HepG2 (cell line): ENCODE data around the gene RBCK1. TPM values are rescaled to one million over a fixed set of nuclear protein-coding genes. Genes with fewer than 3 reads are reported as not detected.

Experiments
- CAMTA2 ChIP-seq: sonication (generic); formaldehyde crosslinking; IDR thresholded peaks from 2 replicates; pipeline ENCODE4 v1.4.0; 2020; ENCODE audit warnings: mild to moderate bottlenecking, missing genetic modification reagents, borderline replicate concordance
- GTF3A ChIP-seq: sonication (generic); formaldehyde crosslinking; conservative IDR thresholded peaks from 2 replicates; pipeline ENCODE4 v1.4.0; 2020; ENCODE audit warnings: mild to moderate bottlenecking, missing genetic modification reagents
- HMGXB3 ChIP-seq: sonication (generic); formaldehyde crosslinking; IDR thresholded peaks from 2 replicates; pipeline ENCODE4 v1.4.0; 2020; ENCODE audit warnings: missing genetic modification reagents, borderline replicate concordance
- JUND ChIP-seq: sonication (generic); formaldehyde crosslinking; IDR thresholded peaks from 2 replicates; pipeline ENCODE4 v1.8.0; 2022; ENCODE audit warnings: mild to moderate bottlenecking, missing genetic modification reagents
- KDM3A ChIP-seq: IDR thresholded peaks from 2 replicates; pipeline ENCODE4 v1.6.1; 2018; ENCODE audit warnings: low read depth, missing compliant biosample characterization
- NPAS2 ChIP-seq: sonication (generic); formaldehyde crosslinking; IDR thresholded peaks from 2 replicates; pipeline ENCODE4 v1.8.0; 2022; ENCODE audit warnings: mild to moderate bottlenecking, missing genetic modification reagents, borderline replicate concordance
- RBFOX2 ChIP-seq: fragments of 200-400 bp; formaldehyde crosslinking; IDR thresholded peaks from 2 replicates; pipeline ENCODE4 v1.6.1; 2017; ENCODE audit warnings: low read depth, mild to moderate bottlenecking, low read length
- SMARCE1 ChIP-seq: fragments of 450-650 bp; IDR thresholded peaks from 2 replicates; pipeline ENCODE4 v1.6.1; 2017; ENCODE audit warnings: borderline replicate concordance
- SP140L ChIP-seq: sonication (generic); formaldehyde crosslinking; IDR thresholded peaks from 2 replicates; pipeline ENCODE4 v1.4.0; 2020; ENCODE audit warnings: missing genetic modification reagents, borderline replicate concordance
- SRY ChIP-seq: sonication (generic); formaldehyde crosslinking; IDR thresholded peaks from 2 replicates; pipeline ENCODE4 v1.8.0; 2022; ENCODE audit warnings: mild to moderate bottlenecking, missing genetic modification reagents
- THRA ChIP-seq: sonication (generic); formaldehyde crosslinking; IDR thresholded peaks from 2 replicates; pipeline ENCODE4 v1.4.0; 2020; ENCODE audit warnings: missing genetic modification reagents, borderline replicate concordance
- ZEB1 ChIP-seq: IDR thresholded peaks from 2 replicates; pipeline ENCODE4 v1.6.1; 2012; ENCODE audit warnings: mild to moderate bottlenecking, low read depth, inconsistent platforms; ENCODE audit not compliant: insufficient replicate concordance
- ZFAT ChIP-seq: sonication (generic); formaldehyde crosslinking; conservative IDR thresholded peaks from 2 replicates; pipeline ENCODE4 v1.8.1; 2023; ENCODE audit warnings: missing genetic modification reagents, inconsistent platforms
- ZFP91 ChIP-seq: sonication (generic); formaldehyde crosslinking; IDR thresholded peaks from 2 replicates; pipeline ENCODE4 v1.9.0; 2022; ENCODE audit warnings: missing genetic modification reagents, mild to moderate bottlenecking, borderline replicate concordance
- ZNF136 ChIP-seq: sonication (generic); formaldehyde crosslinking; IDR thresholded peaks from 2 replicates; pipeline ENCODE4 v1.8.1; 2022; ENCODE audit warnings: low read depth, mild to moderate bottlenecking, moderate library complexity, missing genetic modification reagents
- ZNF138 ChIP-seq: sonication (generic); formaldehyde crosslinking; IDR thresholded peaks from 2 replicates; pipeline ENCODE4 v1.5.0; 2020; ENCODE audit warnings: mild to moderate bottlenecking, low read depth, missing genetic modification reagents
- ZNF282 ChIP-seq: fragments of 450-650 bp; IDR thresholded peaks from 2 replicates; pipeline ENCODE4 v1.6.1; 2018; ENCODE audit not compliant: partially characterized antibody
- ZNF317 ChIP-seq: sonication (generic); formaldehyde crosslinking; IDR thresholded peaks from 2 replicates; pipeline ENCODE4 v1.5.0; 2020; ENCODE audit warnings: mild to moderate bottlenecking, missing genetic modification reagents
- ZNF574 ChIP-seq: sonication (generic); formaldehyde crosslinking; IDR thresholded peaks from 2 replicates; pipeline ENCODE4 v1.4.0; 2020; ENCODE audit warnings: missing genetic modification reagents
- polyA plus RNA-seq, 8 experiments: library from polyadenylated mRNA; depleted of rRNA in 3 of 8; stranded (reverse) in 7 of 8; unstranded in 1 of 8; fragments of >200 nt; fragmentation: Illumina TruSeq in 4 of 8; extraction: Trizol in 4 of 8; gene quantifications; 2 replicates each; pipeline versions ENCODE4 v1.2.1 to v1.2.3, GENCODE V29; 2011 to 2016; ENCODE audit warnings: low read depth in 4 of 8, missing spikeins in 1 of 8, mixed read lengths in 1 of 8; ENCODE audit not compliant: insufficient read depth in 1 of 8
- total RNA-seq, 5 experiments: library from RNA; depleted of rRNA; stranded (reverse); fragments of >200 nt; fragmentation: Illumina TruSeq; extraction: Trizol; gene quantifications; 2 replicates each; pipeline ENCODE4 v1.2.3, GENCODE V29; 2016; ENCODE audit warnings: low read depth in 1 of 5

RBCK1 gene
- total and polyA plus RNA-seq, 2 of the 13 experiments (the other 11 are each of a cell fraction or from before 2014, with no cell fraction given): 149 to 215 TPM

GRCh38 chr20:396619-397431 is 11.3 kb upstream of the RBCK1 start (continued):
- TF ChIP-seq THRA (CRISPR knock-in tag): peak; percentile 95
- TF ChIP-seq RBFOX2: 0 out of 2 replicates have a peak, but pooled peaks have one; percentile 12
- peak; percentile 97 for TF ChIP-seq KDM3A (CRISPR knock-in tag)
- TF ChIP-seq SMARCE1: no peak
- TF ChIP-seq GTF3A (CRISPR knock-in tag): no peak
- peak; percentile 86 for TF ChIP-seq JUND
- no peak for TF ChIP-seq NPAS2 (CRISPR knock-in tag)
- no peak for TF ChIP-seq ZNF282
- no peak for TF ChIP-seq CAMTA2
- TF ChIP-seq ZNF138 (CRISPR knock-in tag): peak; percentile 17; the same call in 1 of the 2 replicates
- TF ChIP-seq ZFAT (CRISPR knock-in tag): no peak
- peak; percentile 93 for TF ChIP-seq HMGXB3 (CRISPR knock-in tag)
- no peak; the same call in 1 of the 2 replicates for TF ChIP-seq ZNF136 (CRISPR knock-in tag)
- peak; percentile 94 for TF ChIP-seq ZFP91
- peak; percentile 80; the same call in 1 of the 2 replicates for TF ChIP-seq SP140L (CRISPR knock-in tag)
- peak; percentile 86; the same call in 1 of the 2 replicates for TF ChIP-seq ZNF317 (CRISPR knock-in tag)
- peak; percentile 85 for TF ChIP-seq ZNF574 (CRISPR knock-in tag)
- TF ChIP-seq SRY (CRISPR knock-in tag): peak; percentile 65; the same call in 1 of the 2 replicates
- peak; percentile 61 for TF ChIP-seq ZEB1
